ENCODE measurements around the gene PANK3.
"Not testable (repeated sequence)": the region's sequence is repeated elsewhere in the genome, so short reads cannot be mapped to it uniquely, and the experiment has no call there.

Gene PANK3

GRCh38 chr5:168578538-168579487, at the start of gene PANK3:
PANK3 (minus strand) TSS chr5:168579368; CDS start chr5:168579283, 85 bp downstream.
- DNase-seq: peak; percentile 93

GRCh38 chr5:168624850-168625364, 45.7 kb upstream of the PANK3 start:
- no peak for DNase-seq

- DNase-seq: no peak
Measured at GRCh38 chr5:168620807-168621206, 41.6 kb upstream of the PANK3 start.

- no peak for DNase-seq
Measured at GRCh38 chr5:168614661-168615060, 35.5 kb upstream of the PANK3 start.

- DNase-seq: no peak
Measured at GRCh38 chr5:168613996-168614395, 34.8 kb upstream of the PANK3 start.

GRCh38 chr5:168613396-168613795, 34.2 kb upstream of the PANK3 start:
- no peak for DNase-seq

- DNase-seq: no peak
Measured at GRCh38 chr5:168612996-168613395, 33.8 kb upstream of the PANK3 start.

GRCh38 chr5:168612123-168612522, 33.0 kb upstream of the PANK3 start:
- DNase-seq: no peak

- no peak for DNase-seq
Measured at GRCh38 chr5:168611165-168611564, 32.0 kb upstream of the PANK3 start.

- DNase-seq: no peak
Measured at GRCh38 chr5:168609806-168610482, 30.8 kb upstream of the PANK3 start.

- no peak for DNase-seq
Measured at GRCh38 chr5:168608821-168609220, 29.7 kb upstream of the PANK3 start.

GRCh38 chr5:168608386-168608785, 29.2 kb upstream of the PANK3 start:
- no peak for DNase-seq

- DNase-seq: no peak
Measured at GRCh38 chr5:168607946-168608345, 28.8 kb upstream of the PANK3 start.

GRCh38 chr5:168606562-168606961, 27.4 kb upstream of the PANK3 start:
- no peak for DNase-seq

GRCh38 chr5:168604436-168604835, 25.3 kb upstream of the PANK3 start:
- DNase-seq: no peak

GRCh38 chr5:168603746-168604145, 24.6 kb upstream of the PANK3 start:
- DNase-seq: no peak

- no peak for DNase-seq
Measured at GRCh38 chr5:168602517-168602916, 23.3 kb upstream of the PANK3 start.

- no peak for DNase-seq
Measured at GRCh38 chr5:168601972-168602371, 22.8 kb upstream of the PANK3 start.

GRCh38 chr5:168600409-168600808, 21.2 kb upstream of the PANK3 start:
- no peak for DNase-seq

- DNase-seq: no peak
Measured at GRCh38 chr5:168599826-168600225, 20.7 kb upstream of the PANK3 start.

- DNase-seq: no peak
Measured at GRCh38 chr5:168598639-168599038, 19.5 kb upstream of the PANK3 start.

GRCh38 chr5:168596927-168597326, 17.8 kb upstream of the PANK3 start:
- DNase-seq: no peak

GRCh38 chr5:168596122-168596521, 17.0 kb upstream of the PANK3 start:
- DNase-seq: not testable (repeated sequence)

GRCh38 chr5:168592014-168592368, 12.8 kb upstream of the PANK3 start:
- no peak for DNase-seq

All from NCI-H774 (cell line).